WTC11 (cell line): ENCODE measurements around the gene SUMF1. TPM values are rescaled to one million over a fixed set of nuclear protein-coding genes. Genes with fewer than 3 reads are reported as not detected.

Experiments
- ATAC-seq: fragments of 200-7000 bp; cut with Tn5 transposase; 2 replicates; pipeline ENCODE4 v1.10.0; 2021; ENCODE audit warnings: mild to moderate bottlenecking, moderate library complexity
- CTCF ChIA-PET: fragments of 300-600 bp; sonication (Branson Sonifier 250); formaldehyde crosslinking; loops from one replicate; lab custom pipeline; 2021; ENCODE audit warnings: antibody characterized with exemption; lab: Charles Lee
- POLR2A ChIA-PET: fragments of 350-600 bp; sonication (Branson Sonifier 250); formaldehyde crosslinking; loops from one replicate; lab custom pipeline; 2021; ENCODE audit warnings: antibody characterized with exemption; lab: Charles Lee
- DNase-seq: peaks from one replicate; pipeline ENCODE4 v3.0.0; 2021; ENCODE audit warnings: low spot score
- H3K27ac Mint-ChIP-seq: 2 replicates; pipeline ENCODE4 v1.8.0; 2021; ENCODE audit warnings: mixed read lengths
- H3K27me3 Mint-ChIP-seq: 2 replicates; pipeline ENCODE4 v1.8.0; 2021; ENCODE audit warnings: low read depth, mild to moderate bottlenecking, moderate library complexity, mixed read lengths
- H3K36me3 Mint-ChIP-seq: 2 replicates; pipeline ENCODE4 v1.8.0; 2021; ENCODE audit warnings: mixed read lengths
- H3K4me1 Mint-ChIP-seq: 2 replicates; pipeline ENCODE4 v1.8.0; 2022; ENCODE audit warnings: mixed read lengths
- H3K4me3 Mint-ChIP-seq: 2 replicates; pipeline ENCODE4 v1.8.0; 2021; ENCODE audit warnings: mild to moderate bottlenecking, moderate library complexity, mixed read lengths
- H3K9me3 Mint-ChIP-seq: 2 replicates; pipeline ENCODE4 v1.8.0; 2021; ENCODE audit warnings: mixed read lengths
- EMX1 ChIP-seq: fragments of 250-450 bp; sonication (Bioruptor Pico); IDR thresholded peaks from 2 replicates; pipeline ENCODE4 v1.8.0; 2021; ENCODE audit warnings: mild to moderate bottlenecking
- ERG ChIP-seq: fragments of 250-450 bp; sonication (Bioruptor Pico); IDR thresholded peaks from 2 replicates; pipeline ENCODE4 v1.8.0; 2021; ENCODE audit warnings: mild to moderate bottlenecking
- ETV6 ChIP-seq: sonication (generic); formaldehyde crosslinking; IDR thresholded peaks from 2 replicates; pipeline ENCODE4 v1.8.1; 2022; ENCODE audit warnings: mild to moderate bottlenecking, missing genetic modification reagents
- GRHL2 ChIP-seq: fragments of 250-450 bp; sonication (Bioruptor Pico); IDR thresholded peaks from 2 replicates; pipeline ENCODE4 v1.8.0; 2022; ENCODE audit warnings: mild to moderate bottlenecking, moderate library complexity; ENCODE audit not compliant: insufficient replicate concordance, severe bottlenecking
- GTF2I ChIP-seq: fragments of 250-450 bp; sonication (Bioruptor Pico); conservative IDR thresholded peaks from 2 replicates; pipeline ENCODE4 v1.4.0; 2021; ENCODE audit warnings: mild to moderate bottlenecking
- NFATC4 ChIP-seq: fragments of 250-450 bp; sonication (Bioruptor Pico); IDR thresholded peaks from 2 replicates; pipeline ENCODE4 v1.9.0; 2021; ENCODE audit warnings: mild to moderate bottlenecking
- PRRX2 ChIP-seq: fragments of 250-450 bp; sonication (Bioruptor Pico); IDR thresholded peaks from 2 replicates; pipeline ENCODE4 v1.8.0; 2021; ENCODE audit warnings: mild to moderate bottlenecking
- SMAD4 ChIP-seq: sonication (generic); formaldehyde crosslinking; IDR thresholded peaks from 2 replicates; pipeline ENCODE4 v1.8.0; 2022; ENCODE audit warnings: mild to moderate bottlenecking, missing genetic modification reagents
- SP1 ChIP-seq: sonication (generic); formaldehyde crosslinking; conservative IDR thresholded peaks from 2 replicates; pipeline ENCODE4 v1.8.1; 2022; ENCODE audit warnings: missing genetic modification reagents
- ZNF121 ChIP-seq: sonication (generic); formaldehyde crosslinking; IDR thresholded peaks from 2 replicates; pipeline ENCODE4 v1.8.0; 2023; ENCODE audit warnings: missing genetic modification reagents
- ZNF138 ChIP-seq: sonication (generic); formaldehyde crosslinking; conservative IDR thresholded peaks from 2 replicates; pipeline ENCODE4 v1.8.1; 2022; ENCODE audit warnings: mild to moderate bottlenecking, moderate library complexity, missing genetic modification reagents
- ZNF423 ChIP-seq: fragments of 250-450 bp; sonication (Bioruptor Pico); IDR thresholded peaks from 2 replicates; pipeline ENCODE4 v2.1.2; 2022; ENCODE audit warnings: mild to moderate bottlenecking, moderate library complexity
- ZNF425 ChIP-seq: fragments of 250-450 bp; sonication (Bioruptor Pico); conservative IDR thresholded peaks from 2 replicates; pipeline ENCODE4 v1.9.0; 2021; ENCODE audit warnings: mild to moderate bottlenecking
- ZNF512 ChIP-seq: sonication (generic); formaldehyde crosslinking; IDR thresholded peaks from 2 replicates; pipeline ENCODE4 v1.8.1; 2022; ENCODE audit warnings: missing genetic modification reagents, borderline replicate concordance
- total RNA-seq: library from RNA; stranded (reverse); gene quantifications from 3 replicates; pipeline ENCODE4 v1.2.3, GENCODE V29; 2021
- TF ChIP-seq, protein P1 (sequence below): fragments of 250-450 bp; sonication (Bioruptor Pico); IDR thresholded peaks from 2 replicates; pipeline ENCODE4 v2.1.2; 2022; ENCODE audit warnings: mild to moderate bottlenecking, moderate library complexity
- TF ChIP-seq, protein P2 (sequence below): sonication (generic); formaldehyde crosslinking; IDR thresholded peaks from 2 replicates; pipeline ENCODE4 v1.8.1; 2022; ENCODE audit warnings: low read depth, missing genetic modification reagents, borderline replicate concordance
- TF ChIP-seq, protein P3 (sequence below): sonication (generic); formaldehyde crosslinking; conservative IDR thresholded peaks from 2 replicates; pipeline ENCODE4 v1.8.1; 2023; ENCODE audit warnings: mild to moderate bottlenecking, low read depth, missing genetic modification reagents, moderate library complexity

The SUMF1 gene
- total RNA-seq, 1 experiment from 2014 or later, result 10.4 TPM

DNA sequence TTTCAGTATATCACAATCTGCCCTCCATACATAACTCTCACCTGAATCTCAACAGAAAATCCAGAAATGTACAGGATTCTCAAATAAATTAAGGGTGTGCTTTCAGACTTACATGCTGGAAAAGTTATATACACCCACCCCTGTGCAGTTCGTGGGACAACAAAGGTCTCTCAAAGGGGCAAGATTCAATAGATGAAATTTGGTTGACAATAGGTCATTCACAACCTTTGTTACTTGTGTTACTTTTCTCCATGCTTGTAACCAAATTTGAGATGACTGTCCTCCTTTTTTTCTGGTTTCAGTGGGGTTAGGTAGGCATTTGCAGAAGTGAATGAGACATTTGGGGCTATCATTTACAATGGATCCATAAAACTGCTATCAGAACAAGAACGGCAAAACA lies 91.2 kb downstream of the SUMF1 start:
- ATAC-seq (no peak), DNase-seq (no peak)
- Mint-ChIP-seq H3K36me3 (peaks cover 15% of the 10 kb centered on the region), H3K27ac (no peak overlapping the region), H3K4me1 (peaks cover 8% of the 10 kb centered on the region), H3K27me3 (no peaks in the 10 kb centered on the region), H3K4me3 (no peak overlapping the region), H3K9me3 (peaks cover 24% of the 10 kb centered on the region)
- ChIA-PET CTCF (no interaction called here), POLR2A (no interaction called here)
- TF ChIP-seq SP1 (CRISPR knock-in tag), result no peak
- no peak for TF ChIP-seq ZNF423 (CRISPR knock-in tag)
- no peak for TF ChIP-seq EMX1 (CRISPR knock-in tag)
- no peak for TF ChIP-seq GRHL2 (CRISPR knock-in tag)
- no peak for TF ChIP-seq ERG (CRISPR knock-in tag)
- TF ChIP-seq ZNF138 (CRISPR knock-in tag), result no peak

GRCh38 chr3:4373669-4374068 lies 93.4 kb downstream of the SUMF1 start:
- Mint-ChIP-seq H3K27ac (no peak overlapping the region), H3K4me1 (peaks cover 8% of the 10 kb centered on the region), H3K9me3 (peaks cover 17% of the 10 kb centered on the region), H3K27me3 (no peaks in the 10 kb centered on the region), H3K4me3 (no peak overlapping the region), H3K36me3 (peaks cover 15% of the 10 kb centered on the region)
- POLR2A ChIA-PET, result no interaction called here
- no peak for DNase-seq
- no peak for ATAC-seq
- TF ChIP-seq, protein P1, sequence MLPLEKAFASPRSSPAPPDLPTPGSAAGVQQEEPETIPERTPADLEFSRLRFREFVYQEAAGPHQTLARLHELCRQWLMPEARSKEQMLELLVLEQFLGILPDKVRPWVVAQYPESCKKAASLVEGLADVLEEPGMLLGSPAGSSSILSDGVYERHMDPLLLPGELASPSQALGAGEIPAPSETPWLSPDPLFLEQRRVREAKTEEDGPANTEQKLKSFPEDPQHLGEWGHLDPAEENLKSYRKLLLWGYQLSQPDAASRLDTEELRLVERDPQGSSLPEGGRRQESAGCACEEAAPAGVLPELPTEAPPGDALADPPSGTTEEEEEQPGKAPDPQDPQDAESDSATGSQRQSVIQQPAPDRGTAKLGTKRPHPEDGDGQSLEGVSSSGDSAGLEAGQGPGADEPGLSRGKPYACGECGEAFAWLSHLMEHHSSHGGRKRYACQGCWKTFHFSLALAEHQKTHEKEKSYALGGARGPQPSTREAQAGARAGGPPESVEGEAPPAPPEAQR (CRISPR knock-in tag), result no peak
- TF ChIP-seq ETV6 (CRISPR knock-in tag) (no peak), ZNF512 (CRISPR knock-in tag) (no peak), ZNF121 (CRISPR knock-in tag) (no peak), SMAD4 (CRISPR knock-in tag) (no peak), ZNF425 (CRISPR knock-in tag) (no peak), NFATC4 (CRISPR knock-in tag) (no peak), PRRX2 (CRISPR knock-in tag) (no peak), GTF2I (CRISPR knock-in tag) (no peak), ZNF138 (CRISPR knock-in tag) (no peak)
- TF ChIP-seq, protein P2, sequence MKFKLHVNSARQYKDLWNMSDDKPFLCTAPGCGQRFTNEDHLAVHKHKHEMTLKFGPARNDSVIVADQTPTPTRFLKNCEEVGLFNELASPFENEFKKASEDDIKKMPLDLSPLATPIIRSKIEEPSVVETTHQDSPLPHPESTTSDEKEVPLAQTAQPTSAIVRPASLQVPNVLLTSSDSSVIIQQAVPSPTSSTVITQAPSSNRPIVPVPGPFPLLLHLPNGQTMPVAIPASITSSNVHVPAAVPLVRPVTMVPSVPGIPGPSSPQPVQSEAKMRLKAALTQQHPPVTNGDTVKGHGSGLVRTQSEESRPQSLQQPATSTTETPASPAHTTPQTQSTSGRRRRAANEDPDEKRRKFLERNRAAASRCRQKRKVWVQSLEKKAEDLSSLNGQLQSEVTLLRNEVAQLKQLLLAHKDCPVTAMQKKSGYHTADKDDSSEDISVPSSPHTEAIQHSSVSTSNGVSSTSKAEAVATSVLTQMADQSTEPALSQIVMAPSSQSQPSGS (CRISPR knock-in tag), result no peak
- TF ChIP-seq, protein P3, sequence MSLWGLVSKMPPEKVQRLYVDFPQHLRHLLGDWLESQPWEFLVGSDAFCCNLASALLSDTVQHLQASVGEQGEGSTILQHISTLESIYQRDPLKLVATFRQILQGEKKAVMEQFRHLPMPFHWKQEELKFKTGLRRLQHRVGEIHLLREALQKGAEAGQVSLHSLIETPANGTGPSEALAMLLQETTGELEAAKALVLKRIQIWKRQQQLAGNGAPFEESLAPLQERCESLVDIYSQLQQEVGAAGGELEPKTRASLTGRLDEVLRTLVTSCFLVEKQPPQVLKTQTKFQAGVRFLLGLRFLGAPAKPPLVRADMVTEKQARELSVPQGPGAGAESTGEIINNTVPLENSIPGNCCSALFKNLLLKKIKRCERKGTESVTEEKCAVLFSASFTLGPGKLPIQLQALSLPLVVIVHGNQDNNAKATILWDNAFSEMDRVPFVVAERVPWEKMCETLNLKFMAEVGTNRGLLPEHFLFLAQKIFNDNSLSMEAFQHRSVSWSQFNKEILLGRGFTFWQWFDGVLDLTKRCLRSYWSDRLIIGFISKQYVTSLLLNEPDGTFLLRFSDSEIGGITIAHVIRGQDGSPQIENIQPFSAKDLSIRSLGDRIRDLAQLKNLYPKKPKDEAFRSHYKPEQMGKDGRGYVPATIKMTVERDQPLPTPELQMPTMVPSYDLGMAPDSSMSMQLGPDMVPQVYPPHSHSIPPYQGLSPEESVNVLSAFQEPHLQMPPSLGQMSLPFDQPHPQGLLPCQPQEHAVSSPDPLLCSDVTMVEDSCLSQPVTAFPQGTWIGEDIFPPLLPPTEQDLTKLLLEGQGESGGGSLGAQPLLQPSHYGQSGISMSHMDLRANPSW (CRISPR knock-in tag), result no peak
- CTCF ChIA-PET, result no interaction called here
